ENCODE measurements around the gene TKFC. TPM values are rescaled to one million over a fixed set of nuclear protein-coding genes. Genes with fewer than 3 reads are reported as not detected.

The TKFC gene
- total and polyA plus RNA-seq, 4 donors: 18.9 to 82.0 (median 26.7) TPM

DNA sequence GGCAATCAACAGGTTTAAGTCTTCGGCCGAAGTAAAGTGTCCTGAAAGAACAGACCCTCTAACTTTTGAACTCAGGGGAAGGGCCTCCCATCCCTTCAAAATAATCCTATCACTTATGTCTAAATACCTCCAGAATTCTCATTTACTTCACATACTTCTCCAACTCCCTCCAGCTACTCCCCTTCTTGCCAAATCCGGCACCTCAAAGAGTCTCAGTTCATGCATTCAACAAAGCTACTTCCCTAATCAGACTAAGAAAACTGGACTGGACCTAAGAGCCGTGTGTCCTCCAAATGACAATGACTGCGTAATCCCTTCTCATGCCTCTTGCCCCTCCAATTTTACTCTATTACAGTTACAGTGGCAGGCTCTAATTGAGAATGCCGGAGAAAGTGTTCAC is 1.4 kb upstream of the TKFC start:
- Histone ChIP-seq H3K4me3 (ENCODE audit: low read length in 2 of 2) (peak overlapping the region in 1 of 2 donors; percentile 72), H3K9me3 (ENCODE audit: control insufficient read depth, low read length) (no peaks in the 10 kb centered on the region), H3K36me3 (ENCODE audit: control insufficient read depth in 1 of 2, insufficient read depth in 2 of 2, low read length in 1 of 2) (no peaks in the 10 kb centered on the region), H3K27me3 (ENCODE audit: control insufficient read depth in 1 of 2, insufficient read depth in 2 of 2, low read length in 1 of 2) (no peaks in the 10 kb centered on the region), H3K4me1 (ENCODE audit: control insufficient read depth in 1 of 2, insufficient read depth in 2 of 2, low read length in 2 of 2) (peaks cover 0 to 4% of the 10 kb centered on the region in 2 donors), H3K27ac (ENCODE audit: low read depth in 1 of 2, low read length in 2 of 2) (no peak overlapping the region)
- DNase-seq (no peak), ATAC-seq (ENCODE audit: low FRiP score) (no peak)
- WGBS, 2 donors: 59 to 69% methylated on average over 6 of the region's 6 CpGs
- intact Hi-C loops (cut with DNase I): no loop called here

- intact Hi-C loops (cut with DNase I): no loop called here
- Histone ChIP-seq H3K9me3 (ENCODE audit: control insufficient read depth, low read length) (no peaks in the 10 kb centered on the region), H3K4me1 (ENCODE audit: control insufficient read depth in 1 of 2, insufficient read depth in 2 of 2, low read length in 2 of 2) (peaks cover 0 to 4% of the 10 kb centered on the region in 2 donors), H3K27ac (ENCODE audit: low read depth in 1 of 2, low read length in 2 of 2) (peak overlapping the region in 1 of 2 donors; percentile 64), H3K27me3 (ENCODE audit: control insufficient read depth in 1 of 2, insufficient read depth in 2 of 2, low read length in 1 of 2) (no peaks in the 10 kb centered on the region), H3K36me3 (ENCODE audit: control insufficient read depth in 1 of 2, insufficient read depth in 2 of 2, low read length in 1 of 2) (no peaks in the 10 kb centered on the region), H3K4me3 (ENCODE audit: low read length in 2 of 2) (peak overlapping the region; percentile 72 to 85)
- 1% methylated on average over 24 of the region's 24 CpGs for WGBS, 2 donors
- DNase-seq (no peak), ATAC-seq (ENCODE audit: low FRiP score) (no peak)
These were observed 689 bp upstream of the TKFC start for GRCh38 chr11:61332281-61332796.

DNA sequence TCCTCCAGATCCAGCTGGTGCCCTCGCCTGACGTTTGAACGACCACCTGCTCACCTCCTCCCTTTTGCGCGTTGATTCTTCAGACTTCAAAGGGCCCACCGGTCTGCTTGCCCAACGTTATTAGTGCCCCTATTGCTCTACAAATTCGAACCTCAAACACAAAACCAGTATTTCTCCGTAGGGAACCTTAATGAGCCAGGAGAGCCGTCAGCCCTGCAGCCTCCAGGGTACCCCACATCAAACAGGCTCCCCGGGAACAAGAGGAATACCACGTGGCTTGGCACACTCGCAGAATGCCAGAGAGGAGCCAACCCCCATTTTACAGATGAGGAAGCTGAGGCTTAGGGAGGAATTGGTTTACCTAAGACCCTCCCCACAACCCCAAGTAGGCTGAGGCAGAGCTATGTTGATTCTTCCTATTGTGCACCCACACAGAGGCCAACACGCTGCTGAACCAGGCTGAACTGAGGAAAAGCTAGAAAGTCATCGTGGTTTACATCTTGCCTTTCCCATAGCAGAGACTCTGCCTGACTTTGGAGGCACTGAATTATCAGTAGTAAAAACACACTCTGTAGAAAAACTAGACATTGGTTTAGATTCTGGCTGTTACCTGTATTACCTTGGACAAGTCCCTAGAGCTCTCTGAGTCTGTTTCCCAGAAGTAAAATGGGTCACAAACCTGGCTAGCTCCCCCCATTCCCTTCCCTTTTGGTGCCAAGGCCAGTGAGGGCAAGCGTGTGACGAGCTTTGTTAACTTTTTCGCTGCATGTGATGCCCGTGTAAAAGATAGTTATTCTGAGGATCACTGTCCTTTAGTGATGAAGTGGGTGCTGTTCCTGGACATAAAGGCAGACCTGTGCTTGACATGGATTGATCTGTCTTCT is 764 bp downstream of the TKFC start:
- H3K27ac ChIP-seq (ENCODE audit: low read depth in 1 of 2, low read length in 2 of 2): peak overlapping the region in 1 of 2 donors; percentile 66
- no peaks in the 10 kb centered on the region for H3K27me3 ChIP-seq (ENCODE audit: control insufficient read depth in 1 of 2, insufficient read depth in 2 of 2, low read length in 1 of 2)
- WGBS, 2 donors: 28 to 29% methylated on average over 19 of the region's 19 CpGs
- no peaks in the 10 kb centered on the region for H3K9me3 ChIP-seq (ENCODE audit: control insufficient read depth, low read length)
- intact Hi-C loops (cut with DNase I): no loop called here
- H3K4me3 ChIP-seq (ENCODE audit: low read length in 2 of 2): peak overlapping the region; percentile 52 to 72
- peak in 1 of 2 donors; percentile 73 for DNase-seq
- ATAC-seq (ENCODE audit: low FRiP score): no peak
- peaks cover 0 to 4% of the 10 kb centered on the region in 2 donors for H3K4me1 ChIP-seq (ENCODE audit: control insufficient read depth in 1 of 2, insufficient read depth in 2 of 2, low read length in 2 of 2)
- no peaks in the 10 kb centered on the region for H3K36me3 ChIP-seq (ENCODE audit: control insufficient read depth in 1 of 2, insufficient read depth in 2 of 2, low read length in 1 of 2)

DNA sequence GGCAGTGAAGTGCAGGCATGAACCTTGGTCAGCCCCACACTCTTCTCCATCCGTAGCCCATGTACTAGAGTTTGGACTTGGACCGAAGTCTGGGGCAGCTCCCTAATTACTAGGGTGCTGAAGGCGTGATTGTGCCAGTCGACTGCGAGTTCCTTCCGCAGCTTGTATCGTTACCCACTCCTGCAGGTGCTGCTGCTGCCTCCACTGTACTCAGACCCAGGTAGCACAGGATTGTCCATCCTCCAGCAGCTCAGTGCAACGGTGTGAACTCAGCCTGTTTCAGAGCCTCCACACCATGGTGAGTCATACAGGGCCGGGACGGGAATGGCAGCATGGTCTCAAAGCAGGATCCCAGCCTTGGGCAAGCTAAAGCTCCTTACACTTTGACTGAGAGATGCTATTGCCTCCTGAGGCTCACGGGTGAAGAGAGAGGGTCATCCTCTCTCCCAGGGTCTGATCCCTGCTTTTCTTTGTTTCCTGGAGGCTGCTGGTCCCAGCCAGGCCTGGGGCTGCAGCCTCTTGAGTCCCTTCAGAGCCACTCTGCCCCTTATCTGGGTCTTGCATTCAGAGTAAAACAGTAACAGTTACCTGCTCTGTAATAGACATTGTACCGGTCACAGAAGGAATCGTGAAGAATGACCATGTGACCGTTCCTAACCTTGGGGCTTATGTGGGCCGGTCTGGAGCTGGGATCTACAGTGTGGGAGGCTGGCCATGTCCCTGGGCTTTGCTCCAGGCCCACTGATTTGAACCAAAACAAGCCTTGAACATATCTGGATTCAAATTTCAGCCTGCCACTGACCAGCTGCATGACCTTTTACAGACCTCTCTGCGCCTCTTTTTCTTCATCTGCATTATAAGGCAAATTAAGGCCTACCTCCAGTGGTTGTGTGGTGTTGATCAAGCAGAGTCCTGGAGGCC is 1.7 kb downstream of the TKFC start:
- 81 to 82% methylated on average over 16 of the region's 16 CpGs for whole genome bisulfite sequencing, 2 donors
- Histone ChIP-seq H3K36me3 (ENCODE audit: control insufficient read depth in 1 of 2, insufficient read depth in 2 of 2, low read length in 1 of 2) (no peaks in the 10 kb centered on the region), H3K9me3 (ENCODE audit: control insufficient read depth, low read length) (no peaks in the 10 kb centered on the region), H3K27ac (ENCODE audit: low read depth in 1 of 2, low read length in 2 of 2) (no peak overlapping the region), H3K4me1 (ENCODE audit: control insufficient read depth in 1 of 2, insufficient read depth in 2 of 2, low read length in 2 of 2) (peaks cover 0 to 4% of the 10 kb centered on the region in 2 donors), H3K4me3 (ENCODE audit: low read length in 2 of 2) (no peak overlapping the region), H3K27me3 (ENCODE audit: control insufficient read depth in 1 of 2, insufficient read depth in 2 of 2, low read length in 1 of 2) (no peaks in the 10 kb centered on the region)
- ATAC-seq (ENCODE audit: low FRiP score) (no peak), DNase-seq (peak in 1 of 2 donors; percentile 62)
- intact Hi-C loops (cut with DNase I): loop anchor here in 1 of 2 donors (1.0 kb wide), 1 partner anchor 51 kb away; no protein-coding TSS in a partner anchor

DNA sequence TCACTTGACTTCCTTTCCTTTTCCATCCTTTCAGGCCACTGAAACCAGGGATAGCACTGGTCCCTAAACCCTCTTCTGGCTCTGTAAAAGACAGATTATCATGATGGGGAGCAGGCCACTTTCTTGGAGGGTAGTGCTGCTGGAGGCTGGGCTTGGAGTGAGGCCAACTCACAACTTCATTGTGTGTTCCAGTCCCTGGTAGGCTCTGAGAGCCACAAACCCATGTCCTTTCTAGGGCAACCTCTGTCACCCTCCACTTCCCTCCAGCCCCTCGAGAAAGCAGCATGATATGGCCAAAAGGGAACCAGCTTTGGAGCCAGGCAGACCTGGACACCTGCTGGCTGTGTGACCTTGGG is 2.3 kb downstream of the TKFC start:
- H3K27me3 ChIP-seq (ENCODE audit: control insufficient read depth in 1 of 2, insufficient read depth in 2 of 2, low read length in 1 of 2): no peaks in the 10 kb centered on the region
- H3K36me3 ChIP-seq (ENCODE audit: control insufficient read depth in 1 of 2, insufficient read depth in 2 of 2, low read length in 1 of 2): no peaks in the 10 kb centered on the region
- peaks cover 0 to 4% of the 10 kb centered on the region in 2 donors for H3K4me1 ChIP-seq (ENCODE audit: control insufficient read depth in 1 of 2, insufficient read depth in 2 of 2, low read length in 2 of 2)
- H3K27ac ChIP-seq (ENCODE audit: low read depth in 1 of 2, low read length in 2 of 2): no peak overlapping the region
- no peak overlapping the region for H3K4me3 ChIP-seq (ENCODE audit: low read length in 2 of 2)
- peak in 1 of 2 donors; percentile 22 for DNase-seq
- no peaks in the 10 kb centered on the region for H3K9me3 ChIP-seq (ENCODE audit: control insufficient read depth, low read length)
- WGBS, 2 donors: 67 to 69% methylated on average over 1 of the region's 1 CpG
- intact Hi-C loops (cut with DNase I): loop anchor here in 1 of 2 donors (1.0 kb wide), 1 partner anchor 50 kb away; no protein-coding TSS in a partner anchor
- ATAC-seq (ENCODE audit: low FRiP score): no peak

- intact Hi-C loops (cut with DNase I): loop anchor here in 1 of 2 donors (2.0 kb wide), 1 partner anchor 48 kb away; no protein-coding TSS in a partner anchor
- Histone ChIP-seq H3K4me1 (ENCODE audit: control insufficient read depth in 1 of 2, insufficient read depth in 2 of 2, low read length in 2 of 2) (peaks cover 0 to 2% of the 10 kb centered on the region in 2 donors), H3K9me3 (ENCODE audit: control insufficient read depth, low read length) (no peaks in the 10 kb centered on the region), H3K36me3 (ENCODE audit: control insufficient read depth in 1 of 2, insufficient read depth in 2 of 2, low read length in 1 of 2) (no peaks in the 10 kb centered on the region), H3K27me3 (ENCODE audit: control insufficient read depth in 1 of 2, insufficient read depth in 2 of 2, low read length in 1 of 2) (no peaks in the 10 kb centered on the region), H3K4me3 (ENCODE audit: low read length in 2 of 2) (no peak overlapping the region), H3K27ac (ENCODE audit: low read depth in 1 of 2, low read length in 2 of 2) (no peak overlapping the region)
- 30 to 33% methylated on average over 8 of the region's 8 CpGs for WGBS, 2 donors
- DNase-seq: peak; percentile 84 to 91
- ATAC-seq (ENCODE audit: low FRiP score): peak; percentile 84
These were observed 3.3 kb downstream of the TKFC start for GRCh38 chr11:61336171-61336935.

DNA sequence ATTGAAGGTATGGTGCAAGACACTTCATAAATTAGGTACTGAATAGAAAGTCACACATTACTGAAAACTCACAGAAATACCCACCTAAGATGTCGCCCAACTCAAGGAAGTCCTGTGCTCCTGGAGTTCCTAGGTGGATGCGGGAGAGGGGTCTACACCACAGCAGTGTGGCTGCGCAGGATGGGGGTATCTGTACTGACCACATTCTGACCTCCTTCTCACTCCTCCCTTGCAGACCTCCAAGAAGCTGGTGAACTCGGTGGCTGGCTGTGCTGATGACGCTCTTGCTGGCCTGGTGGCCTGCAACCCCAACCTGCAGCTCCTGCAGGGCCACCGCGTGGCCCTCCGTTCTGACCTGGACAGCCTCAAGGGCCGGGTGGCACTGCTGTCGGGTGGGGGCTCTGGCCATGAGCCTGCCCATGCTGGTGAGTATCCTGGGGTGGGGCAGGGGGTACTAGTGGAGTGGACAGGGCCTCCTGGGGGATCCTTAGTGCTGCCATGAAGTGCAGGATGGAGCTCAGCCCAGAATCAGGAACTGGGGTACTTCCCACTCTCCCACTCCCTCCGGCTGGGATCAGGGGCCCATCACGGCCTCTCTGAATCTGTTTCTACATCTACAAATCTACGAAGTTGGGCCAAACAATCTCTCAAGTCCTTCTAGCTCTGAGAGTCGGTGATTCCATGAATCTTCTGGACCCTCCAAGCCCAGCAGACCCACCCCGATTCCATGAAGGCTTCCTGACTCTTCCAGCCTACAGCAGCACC is 4.9 kb downstream of the TKFC start:
- peak in 1 of 2 donors; percentile 63 for DNase-seq
- no peak for ATAC-seq (ENCODE audit: low FRiP score)
- Histone ChIP-seq H3K27ac (ENCODE audit: low read depth in 1 of 2, low read length in 2 of 2) (no peak overlapping the region), H3K27me3 (ENCODE audit: control insufficient read depth in 1 of 2, insufficient read depth in 2 of 2, low read length in 1 of 2) (no peaks in the 10 kb centered on the region), H3K36me3 (ENCODE audit: control insufficient read depth in 1 of 2, insufficient read depth in 2 of 2, low read length in 1 of 2) (no peaks in the 10 kb centered on the region), H3K9me3 (ENCODE audit: control insufficient read depth, low read length) (no peaks in the 10 kb centered on the region), H3K4me3 (ENCODE audit: low read length in 2 of 2) (no peak overlapping the region), H3K4me1 (ENCODE audit: control insufficient read depth in 1 of 2, insufficient read depth in 2 of 2, low read length in 2 of 2) (no peaks in the 10 kb centered on the region)
- WGBS, 2 donors: 90 to 94% methylated on average over 15 of the region's 15 CpGs
- intact Hi-C loops (cut with DNase I): loop anchor here in 1 of 2 donors (2.0 kb wide), 1 partner anchor 47 kb away; no protein-coding TSS in a partner anchor
